HepG2 (cell line): ENCODE data around the gene VAC14. TPM values are rescaled to one million over a fixed set of nuclear protein-coding genes. Genes with fewer than 3 reads are reported as not detected.

Source experiments
- ARHGAP35 ChIP-seq: sonication (generic); formaldehyde crosslinking; IDR thresholded peaks from 2 replicates; pipeline ENCODE4 v1.9.0; 2022; ENCODE audit warnings: mild to moderate bottlenecking, inconsistent platforms, moderate library complexity, missing genetic modification reagents, borderline replicate concordance
- EHMT2 ChIP-seq: fragments of 200-600 bp; sonication (generic); IDR thresholded peaks from 2 replicates; pipeline ENCODE4 v1.7.0; 2017; ENCODE audit warnings: antibody characterized with exemption, low read depth, low read length, borderline replicate concordance
- GATA4 ChIP-seq: sonication (generic); IDR thresholded peaks from 2 replicates; pipeline ENCODE4 v1.6.1; 2016; ENCODE audit warnings: antibody characterized with exemption, low read depth, borderline replicate concordance
- GPBP1L1 ChIP-seq: sonication (generic); formaldehyde crosslinking; IDR thresholded peaks from 2 replicates; pipeline ENCODE4 v1.5.0; 2020; ENCODE audit warnings: mild to moderate bottlenecking, missing genetic modification reagents
- HDAC6 ChIP-seq: fragments of 200-600 bp; sonication (generic); IDR thresholded peaks from 2 replicates; pipeline ENCODE4 v1.7.0; 2017; ENCODE audit warnings: mild to moderate bottlenecking, antibody characterized with exemption, low read length, low read depth
- HNRNPUL1 ChIP-seq: fragments of 200-400 bp; formaldehyde crosslinking; IDR thresholded peaks from 2 replicates; pipeline ENCODE4 v1.6.1; 2017; ENCODE audit warnings: low read depth, mild to moderate bottlenecking, low read length, moderate library complexity
- KDM2A ChIP-seq: sonication (generic); formaldehyde crosslinking; IDR thresholded peaks from 2 replicates; pipeline ENCODE4 v1.4.0; 2020; ENCODE audit warnings: low read depth, missing genetic modification reagents, borderline replicate concordance
- MEIS1 ChIP-seq: sonication (generic); formaldehyde crosslinking; IDR thresholded peaks from 2 replicates; pipeline ENCODE4 v1.9.0; 2021; ENCODE audit warnings: mild to moderate bottlenecking, missing genetic modification reagents, moderate library complexity, borderline replicate concordance
- NR2C2 ChIP-seq: sonication (generic); formaldehyde crosslinking; IDR thresholded peaks from 2 replicates; pipeline ENCODE4 v1.4.0; 2020; ENCODE audit warnings: missing genetic modification reagents, mild to moderate bottlenecking, moderate library complexity, borderline replicate concordance
- PAX8 ChIP-seq: sonication (generic); formaldehyde crosslinking; IDR thresholded peaks from 2 replicates; pipeline ENCODE4 v1.8.0; 2022; ENCODE audit warnings: mild to moderate bottlenecking, missing genetic modification reagents, borderline replicate concordance
- POLR2AphosphoS5 ChIP-seq: IDR thresholded peaks from 2 replicates; pipeline ENCODE4 v1.6.1; 2012; ENCODE audit warnings: low read depth, low read length
- TFDP1 ChIP-seq: IDR thresholded peaks from 2 replicates; pipeline ENCODE4 v1.6.1; 2016; ENCODE audit warnings: missing compliant biosample characterization, missing genetic modification reagents, borderline replicate concordance
- USF2 ChIP-seq, 2 experiments: sonication (generic) in 1 of 2; formaldehyde crosslinking in 1 of 2; IDR thresholded peaks; 2 replicates each; pipeline versions ENCODE4 v1.5.1 to v1.6.1; 2011 to 2020; ENCODE audit warnings: borderline replicate concordance in 1 of 2, low read depth in 1 of 2, low read length in 1 of 2, mild to moderate bottlenecking in 1 of 2, missing genetic modification reagents in 1 of 2, moderate library complexity in 1 of 2
- ZFX ChIP-seq: sonication (generic); formaldehyde crosslinking; IDR thresholded peaks from 2 replicates; pipeline ENCODE4 v1.4.0; 2020; ENCODE audit warnings: mild to moderate bottlenecking, low read depth, missing genetic modification reagents, moderate library complexity
- ZNF337 ChIP-seq: sonication (generic); formaldehyde crosslinking; IDR thresholded peaks from 2 replicates; pipeline ENCODE4 v1.5.1; 2020; ENCODE audit warnings: missing genetic modification reagents, low read depth, mild to moderate bottlenecking, borderline replicate concordance
- ZNF605 ChIP-seq: sonication (generic); formaldehyde crosslinking; IDR thresholded peaks from 2 replicates; pipeline ENCODE4 v1.8.0; 2022; ENCODE audit warnings: mild to moderate bottlenecking, missing genetic modification reagents
- ZNF879 ChIP-seq: sonication (generic); formaldehyde crosslinking; IDR thresholded peaks from 2 replicates; pipeline ENCODE4 v1.8.1; 2023; ENCODE audit warnings: missing genetic modification reagents
- polyA plus RNA-seq, 8 experiments: library from polyadenylated mRNA; depleted of rRNA in 3 of 8; stranded (reverse) in 7 of 8; unstranded in 1 of 8; fragments of >200 nt; fragmentation: Illumina TruSeq in 4 of 8; extraction: Trizol in 4 of 8; gene quantifications; 2 replicates each; pipeline versions ENCODE4 v1.2.1 to v1.2.3, GENCODE V29; 2011 to 2016; ENCODE audit warnings: low read depth in 4 of 8, missing spikeins in 1 of 8, mixed read lengths in 1 of 8; ENCODE audit not compliant: insufficient read depth in 1 of 8
- total RNA-seq, 5 experiments: library from RNA; depleted of rRNA; stranded (reverse); fragments of >200 nt; fragmentation: Illumina TruSeq; extraction: Trizol; gene quantifications; 2 replicates each; pipeline ENCODE4 v1.2.3, GENCODE V29; 2016; ENCODE audit warnings: low read depth in 1 of 5
- TF ChIP-seq, protein P1 (sequence below), 2 experiments: sonication (generic) in 1 of 2; formaldehyde crosslinking in 1 of 2; IDR thresholded peaks; 2 replicates each; pipeline versions ENCODE4 v1.4.0 to v1.6.1; 2016 to 2020; ENCODE audit warnings: borderline replicate concordance in 1 of 2, low read depth in 1 of 2, mild to moderate bottlenecking in 1 of 2, missing genetic modification reagents in 1 of 2

The VAC14 gene
- total and polyA plus RNA-seq, 2 of the 13 experiments (the other 11 are each of a cell fraction or from before 2014, with no cell fraction given) = 23.5 to 24.6 TPM

- TF ChIP-seq ZNF337 (CRISPR knock-in tag) (no peak), ZNF879 (CRISPR knock-in tag) (no peak), EHMT2 (no peak), GATA4 (no peak), HDAC6 (no peak), POLR2AphosphoS5 (no peak), KDM2A (CRISPR knock-in tag) (peak; percentile 73; the same call in 1 of the 2 replicates), GPBP1L1 (CRISPR knock-in tag) (no peak), ARHGAP35 (CRISPR knock-in tag) (no peak), PAX8 (CRISPR knock-in tag) (no peak), ZFX (CRISPR knock-in tag) (peak; percentile 53; the same call in 1 of the 2 replicates), HNRNPUL1 (no peak), USF2 (IDR thresholded peaks at IDR 0.05; ENCODE audit: low read depth, low read length) (no peak), USF2 (CRISPR knock-in tag; IDR thresholded peaks at IDR 0.05; ENCODE audit: borderline replicate concordance) (no peak), MEIS1 (CRISPR knock-in tag) (no peak), NR2C2 (CRISPR knock-in tag) (no peak), ZNF605 (CRISPR knock-in tag) (peak; percentile 74; the same call in 1 of the 2 replicates), TFDP1 (CRISPR knock-in tag) (0 out of 2 replicates have a peak, but pooled peaks have one; percentile 30)
- TF ChIP-seq, protein P1, sequence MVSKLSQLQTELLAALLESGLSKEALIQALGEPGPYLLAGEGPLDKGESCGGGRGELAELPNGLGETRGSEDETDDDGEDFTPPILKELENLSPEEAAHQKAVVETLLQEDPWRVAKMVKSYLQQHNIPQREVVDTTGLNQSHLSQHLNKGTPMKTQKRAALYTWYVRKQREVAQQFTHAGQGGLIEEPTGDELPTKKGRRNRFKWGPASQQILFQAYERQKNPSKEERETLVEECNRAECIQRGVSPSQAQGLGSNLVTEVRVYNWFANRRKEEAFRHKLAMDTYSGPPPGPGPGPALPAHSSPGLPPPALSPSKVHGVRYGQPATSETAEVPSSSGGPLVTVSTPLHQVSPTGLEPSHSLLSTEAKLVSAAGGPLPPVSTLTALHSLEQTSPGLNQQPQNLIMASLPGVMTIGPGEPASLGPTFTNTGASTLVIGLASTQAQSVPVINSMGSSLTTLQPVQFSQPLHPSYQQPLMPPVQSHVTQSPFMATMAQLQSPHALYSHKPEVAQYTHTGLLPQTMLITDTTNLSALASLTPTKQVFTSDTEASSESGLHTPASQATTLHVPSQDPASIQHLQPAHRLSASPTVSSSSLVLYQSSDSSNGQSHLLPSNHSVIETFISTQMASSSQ (IDR thresholded peaks at IDR 0.05; ENCODE audit: low read depth) = no peak
- TF ChIP-seq, protein P1 (CRISPR knock-in tag; IDR thresholded peaks at IDR 0.05; ENCODE audit: borderline replicate concordance) = no peak
Observed at GRCh38 chr16:70738083-70738977, 62.6 kb downstream of the VAC14 start (continued).
